Stimulated activated naive CD8-positive, alpha-beta T cell treated with anti-CD3 and anti-CD28 coated beads, Interleukin-15, Interleukin-2, amounts not matched to agents 100 U/mL and 50 U/mL, for 24 hours (primary cell): ENCODE data around the gene CSKMT.
"Not testable (repeated sequence)": the region's sequence is repeated elsewhere in the genome, so short reads cannot be mapped to it uniquely, and the experiment has no call there.

Source experiments
- ATAC-seq: fragments of 150-1000 bp; cut with Tn5 transposase; one replicate; pipeline ENCODE4 v1.10.0; 2021
- DNase-seq: peaks from one replicate; pipeline ENCODE4 v3.0.0; 2021

Gene CSKMT

DNA sequence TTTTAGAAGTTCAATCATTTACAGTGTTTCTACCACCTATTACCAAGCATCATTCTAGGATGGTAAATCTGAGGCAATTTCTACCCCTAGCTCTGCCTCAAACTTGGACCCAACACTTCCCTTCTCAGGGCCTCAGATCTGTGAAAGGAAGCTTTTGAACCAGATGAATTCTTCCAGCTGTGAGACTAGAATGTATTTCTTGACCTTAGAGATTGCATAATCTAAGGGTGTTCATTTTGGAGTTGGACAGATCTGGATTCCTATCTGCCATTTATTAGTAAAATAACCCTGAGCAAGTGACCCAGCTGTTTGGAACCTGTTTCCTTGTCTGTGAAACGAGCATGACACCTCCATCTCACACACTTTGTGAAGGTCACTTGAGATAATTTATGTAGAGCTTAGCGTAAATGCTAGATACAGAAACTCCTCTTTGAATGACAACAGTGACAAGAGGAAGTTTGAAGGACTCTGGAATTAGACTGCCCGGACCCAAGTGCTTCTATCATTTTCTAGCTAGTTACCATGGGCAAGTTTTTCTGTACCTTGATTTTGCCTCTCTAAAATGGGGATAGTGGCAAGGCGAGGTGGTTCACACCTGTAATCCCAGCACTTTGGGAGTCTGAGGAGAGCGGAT, 8.2 kb upstream of the CSKMT start:
- ATAC-seq (no peak), DNase-seq (no peak)

- DNase-seq = peak; percentile 62
- peak; percentile 36 for ATAC-seq
Measured at GRCh38 chr11:62664405-62665074, 572 bp upstream of the CSKMT start.

- DNase-seq = peak; percentile 74
Measured at GRCh38 chr11:62665599-62666258, 617 bp downstream of the CSKMT start.

DNA sequence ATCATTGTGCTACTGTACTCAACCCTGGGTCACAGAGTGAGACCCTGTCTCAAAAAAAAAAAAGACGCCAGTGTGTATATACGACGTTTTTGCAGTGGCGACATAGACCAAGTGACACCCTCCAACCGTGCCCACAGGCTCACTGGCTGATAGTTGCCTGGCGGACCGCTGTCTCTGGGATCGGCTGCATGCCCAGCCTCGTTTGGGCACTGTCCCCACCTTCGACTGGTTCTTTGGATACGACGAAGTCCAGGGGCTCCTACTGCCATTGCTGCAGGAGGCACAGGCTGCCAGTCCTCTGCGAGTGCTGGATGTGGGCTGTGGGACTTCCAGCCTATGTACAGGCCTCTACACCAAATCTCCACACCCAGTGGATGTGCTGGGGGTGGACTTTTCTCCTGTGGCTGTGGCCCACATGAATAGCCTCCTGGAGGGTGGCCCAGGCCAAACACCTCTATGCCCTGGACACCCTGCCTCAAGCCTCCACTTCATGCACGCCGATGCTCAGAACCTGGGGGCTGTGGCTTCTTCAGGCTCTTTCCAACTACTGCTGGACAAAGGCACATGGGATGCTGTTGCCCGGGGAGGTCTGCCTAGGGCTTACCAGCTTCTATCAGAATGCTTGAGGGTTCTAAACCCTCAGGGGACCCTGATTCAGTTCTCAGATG, 1.3 kb downstream of the CSKMT start:
- ATAC-seq (no peak), DNase-seq (no peak)

More at GRCh38 chr11:62665599-62666258, 617 bp downstream of the CSKMT start:
- peak; percentile 21 for ATAC-seq

- ATAC-seq = no peak
Measured at GRCh38 chr11:62667460-62667859, 2.3 kb downstream of the CSKMT start.

DNA sequence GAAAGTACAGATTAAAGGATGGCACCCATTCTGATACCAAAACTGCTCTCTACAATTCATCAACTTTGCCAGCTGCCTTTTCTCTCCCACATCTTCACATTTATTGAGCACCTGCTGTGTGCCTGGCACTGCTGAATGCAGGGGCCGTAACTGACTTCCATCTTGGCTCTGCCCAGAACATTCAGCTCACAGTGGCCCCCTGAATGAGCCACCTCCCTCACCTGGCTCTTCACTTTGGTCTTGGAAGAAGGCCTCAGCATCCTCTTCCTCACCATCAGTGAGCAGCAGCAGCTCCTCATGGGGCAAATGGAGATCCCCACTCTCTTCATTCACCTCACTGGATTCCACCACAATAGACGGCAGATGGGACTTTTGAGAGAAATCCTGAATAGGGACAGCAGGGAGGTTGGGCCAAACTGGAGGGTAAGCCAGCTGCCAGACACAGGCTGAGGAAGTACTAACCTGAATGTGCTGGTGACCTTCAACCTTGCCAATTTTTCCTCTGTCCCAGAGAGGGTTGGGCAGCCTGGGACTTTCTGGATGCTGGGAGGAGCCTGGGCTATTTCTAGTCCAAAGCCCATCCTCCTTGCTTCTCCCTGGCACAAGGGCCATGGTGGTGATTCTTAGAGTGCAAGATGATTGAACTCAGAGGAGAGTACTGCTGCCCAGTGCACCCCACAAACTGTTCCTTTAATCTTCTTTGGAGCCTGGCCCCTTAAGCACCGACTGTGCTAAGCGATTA, 4.5 kb downstream of the CSKMT start:
- DNase-seq (no peak), ATAC-seq (no peak)

More at GRCh38 chr11:62667460-62667859, 2.3 kb downstream of the CSKMT start:
- DNase-seq = no peak

DNA sequence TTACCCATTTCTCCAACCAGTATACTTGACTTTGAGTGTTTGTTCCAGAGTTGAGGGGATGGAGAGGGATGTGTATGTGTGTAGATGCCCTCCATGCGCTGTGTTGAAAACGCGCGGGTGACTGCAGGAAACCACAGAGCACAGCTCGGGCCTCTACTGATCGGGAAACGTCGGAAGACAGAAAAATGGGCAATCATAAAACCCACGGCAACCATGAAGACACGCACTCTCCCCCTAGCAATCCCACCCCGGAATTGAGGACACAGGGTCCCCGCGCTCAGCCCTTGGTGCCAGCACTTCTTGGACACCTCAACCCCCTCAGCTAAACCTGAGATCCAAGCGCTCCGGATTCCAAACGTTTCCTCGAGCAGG, 6.1 kb downstream of the CSKMT start:
- DNase-seq = no peak

GRCh38 chr11:62671608-62672389, 6.7 kb downstream of the CSKMT start, which contains the start of the genes LBHD1 and UQCC3:
TSS of gene LBHD1 (minus strand) at chr11:62672267. CDS start at chr11:62670031, 2,236 bp downstream.
TSS of gene UQCC3 (plus strand) at chr11:62671673. CDS start at chr11:62671746, 73 bp downstream.
- DNase-seq (peak; percentile 88), ATAC-seq (peak; percentile 94)

More for the DNA sequence above, 6.1 kb downstream of the CSKMT start:
- no peak for ATAC-seq

- ATAC-seq (no peak), DNase-seq (no peak)
Measured at GRCh38 chr11:62673196-62673525, 8.0 kb downstream of the CSKMT start.

- not testable (repeated sequence) for ATAC-seq, DNase-seq
Measured at GRCh38 chr11:62675415-62675814, 10.3 kb downstream of the CSKMT start.

GRCh38 chr11:62676698-62677097, 11.6 kb downstream of the CSKMT start:
- no peak for ATAC-seq
- DNase-seq = no peak

GRCh38 chr11:62677156-62677555, 12.0 kb downstream of the CSKMT start:
- ATAC-seq (no peak), DNase-seq (no peak)

DNA sequence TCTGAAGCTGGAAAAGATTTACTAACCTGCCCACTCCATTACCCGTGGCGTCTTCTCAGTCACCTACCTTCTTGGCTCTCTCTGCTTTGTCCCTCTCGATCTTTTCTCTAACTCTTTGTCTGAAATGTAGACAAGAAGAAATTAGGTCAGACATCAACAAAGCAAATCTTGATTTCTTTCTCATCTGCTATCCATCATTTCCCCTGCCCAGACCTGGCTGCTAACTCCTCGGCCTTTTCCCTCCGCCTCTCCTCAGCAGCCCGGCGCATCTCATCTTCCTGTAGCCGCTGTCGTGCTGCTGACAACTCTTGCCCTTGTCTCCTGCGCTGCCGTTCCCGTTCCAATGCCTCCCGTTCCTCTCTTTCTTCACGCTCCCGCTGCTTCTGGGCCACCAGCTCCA, 12.6 kb downstream of the CSKMT start:
- ATAC-seq = no peak
- DNase-seq = no peak

DNA sequence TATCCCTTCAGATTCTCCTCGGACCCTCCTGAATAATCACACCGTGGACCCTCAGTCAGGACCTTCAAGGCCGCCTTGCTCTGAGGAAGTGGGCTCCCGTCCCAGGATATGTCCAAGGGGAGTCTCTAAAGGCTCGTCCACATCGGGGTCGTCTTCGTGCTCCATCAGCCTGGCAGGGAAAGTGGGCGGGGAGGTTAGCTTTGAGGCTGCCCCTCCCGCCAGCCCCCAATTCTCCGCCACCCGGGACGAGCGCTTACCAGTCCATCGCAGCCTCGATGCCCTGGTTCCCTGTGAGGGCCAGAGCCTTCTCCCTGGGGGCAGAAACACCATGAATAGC, 13.3 kb downstream of the CSKMT start:
- DNase-seq (no peak), ATAC-seq (no peak)

DNA sequence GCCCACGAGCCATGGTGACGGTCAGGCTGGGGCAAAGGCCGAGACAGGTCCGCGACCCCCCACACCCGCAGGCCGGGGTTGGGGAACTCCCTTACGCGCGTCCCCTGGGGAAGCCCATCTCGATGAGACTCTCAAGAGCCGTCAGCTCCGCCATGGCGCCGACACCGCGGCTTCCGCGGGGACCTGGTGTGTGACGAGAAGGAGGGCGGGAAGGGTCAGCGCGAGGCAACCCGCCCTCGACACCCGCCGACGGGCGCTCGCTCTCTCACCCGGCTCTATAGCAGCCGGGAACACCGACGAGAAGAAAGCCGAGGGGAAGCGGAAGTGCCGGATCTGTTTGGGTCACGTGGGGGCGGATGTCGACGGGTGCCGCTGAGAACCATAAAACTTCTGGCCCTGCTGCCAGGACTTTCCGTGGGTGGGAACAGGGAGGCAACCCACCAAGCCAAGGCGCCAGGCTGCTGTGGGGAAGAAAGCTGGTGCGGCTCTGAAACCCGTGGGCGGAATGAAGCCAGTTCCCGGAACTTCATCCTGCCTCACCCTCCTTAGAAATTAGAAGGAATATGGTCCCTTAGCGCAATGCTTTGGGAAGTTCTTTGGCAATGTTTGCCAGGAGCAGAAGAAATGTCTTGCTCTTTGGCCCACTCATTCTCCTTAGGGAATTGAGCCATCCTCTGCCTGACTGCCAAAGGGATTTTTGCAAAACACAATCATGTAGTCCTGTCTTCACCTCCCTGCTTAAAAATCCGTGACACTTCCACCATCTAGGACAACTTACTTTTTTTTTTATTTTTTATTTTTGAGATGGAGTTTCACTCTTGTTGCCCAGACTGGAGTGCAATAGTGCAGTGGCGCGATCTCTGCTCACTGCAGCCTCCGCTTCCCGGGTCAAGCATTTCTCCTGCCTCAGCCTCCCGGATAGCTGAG, 13.9 kb downstream of the CSKMT start, which contains the start of gene UBXN1:
Gene UBXN1 (minus strand): TSS at position 304 of the 927 bp plus-strand sequence. CDS start 150 bp downstream, at position 154.
- ATAC-seq = peak; percentile 87
- DNase-seq = peak; percentile 89

- no peak for DNase-seq
- ATAC-seq = peak; percentile 85
Measured at GRCh38 chr11:62680825-62681240, 15.7 kb downstream of the CSKMT start.

DNA sequence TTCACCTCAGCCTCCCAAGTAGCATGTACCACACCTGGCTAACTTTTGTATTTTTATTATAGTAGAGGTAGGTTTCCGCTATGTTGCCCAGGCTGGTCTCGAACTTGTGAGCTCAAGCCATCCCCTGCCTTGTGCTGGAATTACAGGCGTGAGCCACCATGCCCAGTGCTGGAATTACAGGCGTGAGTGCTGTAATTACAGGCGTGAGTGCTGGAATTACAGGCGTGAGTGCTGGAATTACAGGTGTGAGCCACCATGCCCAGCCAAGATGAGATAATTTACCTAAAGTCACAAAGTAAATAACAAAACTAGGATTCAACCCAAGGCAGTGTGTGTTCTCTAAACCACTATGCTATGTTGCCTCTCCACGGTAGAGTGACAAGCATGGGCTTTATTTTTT, 17.4 kb downstream of the CSKMT start:
- no peak for ATAC-seq
- DNase-seq = no peak

DNA sequence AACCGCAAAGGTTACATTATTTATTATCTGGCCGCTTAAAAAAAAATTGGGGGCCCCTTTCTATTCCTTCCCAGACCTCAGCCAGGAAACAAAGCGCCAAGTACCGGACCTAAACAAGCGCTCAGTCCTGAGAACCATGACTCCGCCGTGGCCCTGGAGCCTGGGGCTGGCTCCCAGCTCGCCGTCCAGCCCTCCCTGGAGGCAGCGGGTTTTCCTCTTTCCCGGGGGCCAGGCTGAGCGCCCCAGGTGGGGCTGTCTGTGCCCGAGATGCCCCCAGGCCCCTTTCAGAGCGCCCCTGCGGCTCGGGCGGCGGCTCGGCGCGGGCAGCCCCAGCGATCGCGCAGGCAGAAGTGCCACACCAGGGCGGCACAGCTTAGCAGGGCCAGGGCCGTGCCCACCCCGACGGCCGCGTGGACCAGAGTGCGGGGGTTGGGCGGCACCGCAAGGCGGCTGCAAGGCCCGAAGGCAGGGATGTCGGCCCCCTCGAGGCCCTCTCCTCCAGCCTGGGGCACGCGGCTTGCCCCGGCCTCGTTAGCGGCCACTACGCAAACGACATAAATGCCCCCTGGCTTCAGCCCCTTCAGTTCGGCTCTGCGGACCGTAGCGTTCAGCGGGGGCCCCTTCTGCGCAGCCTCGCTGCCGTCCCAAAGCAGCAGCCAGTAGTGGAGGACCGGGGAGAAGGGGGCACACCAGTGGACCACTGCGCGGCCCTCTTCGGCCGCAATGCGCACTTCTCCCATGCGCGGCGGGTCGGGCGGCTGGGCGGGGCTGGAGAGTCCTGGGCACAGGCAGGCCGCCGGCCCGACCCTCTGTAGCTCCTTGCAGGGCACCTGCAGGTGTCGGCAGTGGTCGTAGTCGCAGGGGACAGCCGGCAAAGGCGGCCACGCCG, 22.6 kb downstream of the CSKMT start:
- ATAC-seq = peak; percentile 20
- DNase-seq = no peak

DNA sequence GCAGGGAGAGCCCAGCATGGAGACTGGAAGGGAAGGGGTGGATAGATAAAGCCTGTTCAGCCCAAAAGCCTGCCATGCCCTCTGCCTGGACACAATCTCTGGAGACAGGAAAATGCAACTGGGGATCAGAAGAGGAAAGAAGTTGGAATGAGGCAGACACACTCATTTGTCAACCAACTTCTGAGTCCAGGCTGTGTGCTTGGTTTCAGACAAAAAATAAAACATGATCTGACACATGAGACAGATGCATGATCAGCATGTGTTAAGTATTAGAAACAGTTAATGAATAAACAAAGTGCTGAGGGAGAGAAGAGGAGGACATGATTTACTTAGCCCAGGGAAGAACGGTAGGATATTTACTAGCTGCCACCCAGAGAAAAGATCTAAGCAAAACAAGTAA, 23.4 kb downstream of the CSKMT start:
- DNase-seq = no peak
- no peak for ATAC-seq
